ENCODE data around the gene APEH.

Gene APEH

GRCh38 chr3:49673715-49674496 is at the start of gene APEH:
Gene APEH, plus strand, starts transcription at chr3:49674351. Its CDS starts 51 bp downstream, at chr3:49674402.
- in situ Hi-C loops (cut with MboI; ENCODE audit: low sequenced_read_pairs): no loop called here

DNA sequence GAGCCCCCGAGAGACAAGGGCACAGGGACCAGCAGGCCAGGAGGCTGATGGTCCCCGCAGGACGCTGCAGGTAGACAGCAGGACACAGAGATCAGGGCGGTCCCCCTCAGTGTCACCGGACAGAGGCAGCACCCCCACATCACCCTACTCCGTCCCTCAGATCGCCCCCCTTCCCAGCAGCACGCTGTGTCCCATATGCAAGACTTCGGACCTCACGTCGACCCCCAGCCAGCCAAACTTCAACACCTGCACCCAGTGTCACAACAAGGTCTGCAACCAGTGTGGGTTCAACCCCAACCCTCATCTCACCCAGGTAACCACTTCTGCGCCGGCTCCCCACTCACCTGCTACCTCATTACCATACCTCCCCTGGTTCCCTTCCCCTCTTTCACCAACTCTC is 49.1 kb upstream of the APEH start:
- in situ Hi-C loops (cut with MboI; ENCODE audit: low sequenced_read_pairs): no loop called here

DNA sequence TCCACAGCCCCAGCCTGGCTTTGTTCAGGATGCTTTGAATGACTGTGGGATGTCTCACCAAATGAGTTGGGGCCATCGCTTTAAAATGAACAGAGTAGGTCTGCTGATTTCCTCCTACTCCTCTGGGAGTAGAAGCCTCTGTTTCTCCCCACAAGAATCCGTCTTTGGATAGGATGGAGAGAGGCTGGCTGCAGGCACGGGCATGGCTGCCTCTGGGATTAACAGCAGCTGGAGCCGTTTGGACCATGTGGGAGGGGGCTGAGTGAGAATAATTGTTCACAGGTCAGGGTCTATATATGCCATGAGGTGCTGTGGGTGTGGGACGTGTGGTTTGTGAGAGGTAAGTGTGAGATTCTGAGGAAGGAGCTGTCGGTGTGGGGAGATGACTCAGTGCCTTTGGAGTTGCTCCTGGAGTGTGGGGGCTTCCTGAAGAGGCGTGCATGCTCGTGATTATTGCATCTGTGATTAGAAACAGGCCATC is 48.0 kb upstream of the APEH start:
- in situ Hi-C loops (cut with MboI; ENCODE audit: low sequenced_read_pairs): no loop called here

DNA sequence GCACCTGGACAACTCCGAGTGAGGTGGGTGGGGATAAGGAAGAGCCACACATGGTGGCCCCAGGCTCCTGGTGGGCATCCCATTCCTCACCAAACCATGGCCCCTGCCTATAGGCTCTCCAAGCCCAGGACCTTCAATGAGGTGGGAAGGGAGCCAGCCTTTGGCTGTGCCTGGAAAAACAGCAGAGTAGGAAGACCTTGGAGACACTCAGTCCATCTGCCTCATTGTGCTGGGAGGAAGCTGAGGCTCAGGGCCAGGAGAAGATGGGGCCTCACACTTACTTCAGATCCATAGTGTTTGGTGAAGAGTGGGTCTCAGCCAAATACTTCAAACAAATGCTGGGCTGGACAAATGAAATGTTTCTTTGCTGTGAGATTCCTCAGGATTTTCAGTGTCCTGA is 47.4 kb upstream of the APEH start:
- in situ Hi-C loops (cut with MboI; ENCODE audit: low sequenced_read_pairs): no loop called here

GRCh38 chr3:49627634-49628033 is 46.5 kb upstream of the APEH start:
- in situ Hi-C loops (cut with MboI; ENCODE audit: low sequenced_read_pairs): no loop called here

DNA sequence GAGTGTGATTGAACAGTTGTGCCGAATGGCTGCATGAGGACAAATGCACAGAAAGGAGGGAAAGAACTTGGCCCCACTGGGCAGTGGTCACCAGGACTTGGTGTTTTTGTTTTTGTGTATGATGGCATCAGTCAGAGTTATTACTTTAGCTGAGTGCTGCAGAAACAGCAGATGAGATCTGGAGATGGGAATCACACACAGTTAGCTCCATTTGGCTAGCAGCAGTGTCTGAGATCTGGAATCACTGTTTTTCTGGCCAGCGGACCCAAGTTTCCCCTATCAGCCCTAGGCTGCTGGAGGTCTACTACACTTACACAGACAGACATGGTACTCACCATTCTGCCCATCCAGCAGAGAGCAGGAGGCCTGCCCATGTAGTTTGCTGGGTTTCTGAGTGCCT is 45.9 kb upstream of the APEH start:
- in situ Hi-C loops (cut with MboI; ENCODE audit: low sequenced_read_pairs): no loop called here

DNA sequence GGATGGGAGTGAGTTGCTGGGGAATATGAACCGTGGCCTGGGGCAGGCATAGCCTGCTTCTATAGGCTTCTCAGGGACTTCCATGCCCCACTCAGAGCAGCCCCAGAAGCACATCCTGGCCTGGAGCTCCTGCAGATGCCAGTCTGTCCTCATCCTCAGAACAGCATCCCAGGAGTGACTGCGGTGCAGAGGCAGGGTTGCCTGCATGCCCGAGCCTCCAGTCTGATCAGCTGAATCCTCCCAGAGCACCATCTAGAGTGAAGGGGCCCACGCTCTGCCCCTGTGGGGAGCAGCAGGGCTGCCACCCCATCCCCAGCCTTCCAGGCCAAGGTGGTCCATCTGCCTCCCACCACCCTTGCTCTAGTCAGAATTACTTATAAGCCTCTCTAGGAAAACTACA is 44.7 kb upstream of the APEH start:
- in situ Hi-C loops (cut with MboI; ENCODE audit: low sequenced_read_pairs): no loop called here

DNA sequence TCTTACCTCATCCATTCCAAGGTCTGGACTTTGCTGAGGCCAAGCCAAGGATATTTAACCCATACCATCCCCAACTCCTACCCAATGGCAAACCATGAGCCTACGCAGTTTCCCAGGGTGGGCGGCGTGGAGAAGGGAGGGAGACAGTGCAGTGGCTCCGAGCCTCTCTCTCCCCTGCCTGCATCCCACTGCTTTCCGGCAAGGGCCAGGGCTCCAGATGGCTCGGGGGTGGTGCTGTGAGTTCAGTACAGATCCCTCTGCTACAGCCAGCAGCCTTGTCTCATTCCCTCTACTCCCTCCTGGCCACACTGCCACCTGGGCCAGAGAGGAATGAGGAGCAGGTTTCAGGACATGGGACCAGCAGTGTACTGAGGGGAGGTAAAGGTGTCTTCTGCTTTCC is 44.3 kb upstream of the APEH start:
- in situ Hi-C loops (cut with MboI; ENCODE audit: low sequenced_read_pairs): no loop called here

GRCh38 chr3:49630784-49631183 is 43.4 kb upstream of the APEH start:
- in situ Hi-C loops (cut with MboI; ENCODE audit: low sequenced_read_pairs): no loop called here

DNA sequence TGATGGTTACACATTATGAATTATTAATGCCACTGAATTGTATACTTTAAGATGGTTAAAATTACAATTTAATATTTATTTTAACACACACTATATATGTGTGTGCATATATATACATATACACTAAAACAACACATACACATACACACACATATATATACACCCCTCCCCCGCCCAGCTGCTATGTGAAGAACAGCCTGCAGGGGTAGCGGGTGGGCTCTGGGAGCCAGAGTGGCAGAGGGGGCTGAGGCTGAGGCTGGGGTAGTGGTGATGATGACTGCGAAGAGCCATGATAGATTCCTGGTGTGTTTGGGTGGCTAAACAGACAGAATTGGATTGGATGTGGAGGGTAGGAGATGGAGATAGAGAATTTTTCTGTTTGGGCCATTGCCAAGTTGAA is 39.4 kb upstream of the APEH start:
- in situ Hi-C loops (cut with MboI; ENCODE audit: low sequenced_read_pairs): no loop called here

DNA sequence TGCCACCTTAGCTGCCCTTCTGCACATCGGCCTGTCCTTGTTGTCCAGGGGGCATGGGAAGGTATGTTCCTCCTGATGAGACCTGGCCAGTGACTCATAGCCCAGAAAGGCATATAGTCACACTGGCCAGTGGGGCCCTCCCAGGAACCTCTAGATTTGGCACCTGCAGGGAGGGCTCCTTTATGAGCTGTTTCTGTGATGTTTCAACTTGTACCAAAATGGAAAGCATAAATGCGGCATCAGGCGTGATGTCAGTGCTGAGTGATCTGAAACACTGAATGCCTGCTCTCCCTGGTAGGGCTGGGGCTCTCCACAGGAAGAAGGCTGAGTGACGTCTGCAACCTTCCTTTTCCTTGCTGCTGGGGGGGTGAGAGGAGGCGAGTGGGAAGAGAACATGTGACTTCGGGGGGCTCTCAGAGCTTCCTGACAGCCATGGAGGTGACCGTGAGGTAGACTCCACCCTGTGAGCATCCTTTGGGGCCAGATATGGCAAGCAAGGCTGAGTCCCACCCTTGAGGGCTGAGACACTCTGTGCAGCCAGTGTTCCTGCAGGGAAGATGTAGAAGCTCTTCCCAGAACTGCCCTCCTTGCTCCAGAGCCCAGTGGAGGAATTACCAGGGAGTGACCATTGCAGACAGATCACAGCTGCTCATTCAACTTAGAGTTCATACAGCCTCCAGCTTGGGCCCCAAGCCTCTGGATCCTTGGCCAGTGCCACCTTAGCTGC is 37.1 kb upstream of the APEH start:
- in situ Hi-C loops (cut with MboI; ENCODE audit: low sequenced_read_pairs): no loop called here

DNA sequence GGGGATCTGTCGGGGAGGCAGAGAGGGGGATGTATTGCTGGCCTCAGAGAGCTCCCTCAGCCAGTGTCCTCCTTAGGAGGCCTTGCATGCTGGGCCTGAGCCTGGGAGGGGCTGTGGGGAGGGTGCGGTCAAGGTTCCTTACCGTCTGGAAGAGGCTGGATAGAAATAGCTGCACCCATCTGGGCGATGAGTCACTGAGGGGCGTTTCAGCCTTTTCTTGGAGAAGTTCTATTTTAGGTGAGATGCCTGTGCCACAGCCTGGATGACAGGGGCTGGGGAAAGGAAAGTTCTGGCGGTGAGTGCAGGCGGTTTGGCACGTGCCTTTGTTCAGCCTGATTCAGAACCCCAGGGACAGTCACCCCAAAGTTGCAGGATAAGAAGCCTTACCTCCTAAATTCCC is 35.7 kb upstream of the APEH start:
- in situ Hi-C loops (cut with MboI; ENCODE audit: low sequenced_read_pairs): no loop called here

DNA sequence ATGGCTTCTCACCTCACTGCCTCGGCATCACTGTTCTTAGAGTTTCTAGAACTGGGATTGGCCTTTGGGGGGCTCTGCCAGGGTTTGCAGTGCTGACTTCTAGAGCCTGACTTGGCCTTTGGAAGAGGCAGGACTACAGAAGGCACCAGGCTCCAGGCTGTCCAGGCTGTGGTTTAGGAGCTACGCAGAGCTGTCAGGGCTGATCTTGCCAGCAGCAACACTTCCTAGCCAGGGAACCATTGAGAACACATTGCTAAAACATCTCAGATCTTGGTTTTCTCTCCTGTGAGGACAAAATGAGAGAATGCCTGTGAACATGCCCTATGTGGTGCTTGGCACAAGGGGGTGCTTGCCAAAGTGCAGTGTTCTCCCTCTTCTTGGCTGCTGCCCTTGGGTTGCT is 34.6 kb upstream of the APEH start:
- in situ Hi-C loops (cut with MboI; ENCODE audit: low sequenced_read_pairs): no loop called here

DNA sequence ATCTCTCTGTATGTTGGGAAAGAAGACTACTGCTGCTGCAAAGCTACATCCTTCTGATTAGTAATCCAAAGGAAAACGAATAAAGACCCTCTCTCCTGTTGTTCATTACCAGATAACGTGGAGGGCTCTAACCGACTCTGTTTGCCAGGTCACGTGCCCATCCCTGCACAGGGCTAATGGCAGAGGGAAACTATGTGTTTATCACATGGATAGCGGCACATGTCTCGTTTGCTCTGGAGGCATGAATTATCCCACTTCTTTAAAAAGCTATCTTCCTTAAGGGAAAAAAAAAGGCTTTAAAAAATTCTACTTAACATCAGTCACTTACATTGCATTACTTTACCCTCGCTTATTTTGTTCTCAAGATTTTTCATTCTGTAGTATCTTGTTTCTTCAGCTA is 32.9 kb upstream of the APEH start:
- in situ Hi-C loops (cut with MboI; ENCODE audit: low sequenced_read_pairs): no loop called here

DNA sequence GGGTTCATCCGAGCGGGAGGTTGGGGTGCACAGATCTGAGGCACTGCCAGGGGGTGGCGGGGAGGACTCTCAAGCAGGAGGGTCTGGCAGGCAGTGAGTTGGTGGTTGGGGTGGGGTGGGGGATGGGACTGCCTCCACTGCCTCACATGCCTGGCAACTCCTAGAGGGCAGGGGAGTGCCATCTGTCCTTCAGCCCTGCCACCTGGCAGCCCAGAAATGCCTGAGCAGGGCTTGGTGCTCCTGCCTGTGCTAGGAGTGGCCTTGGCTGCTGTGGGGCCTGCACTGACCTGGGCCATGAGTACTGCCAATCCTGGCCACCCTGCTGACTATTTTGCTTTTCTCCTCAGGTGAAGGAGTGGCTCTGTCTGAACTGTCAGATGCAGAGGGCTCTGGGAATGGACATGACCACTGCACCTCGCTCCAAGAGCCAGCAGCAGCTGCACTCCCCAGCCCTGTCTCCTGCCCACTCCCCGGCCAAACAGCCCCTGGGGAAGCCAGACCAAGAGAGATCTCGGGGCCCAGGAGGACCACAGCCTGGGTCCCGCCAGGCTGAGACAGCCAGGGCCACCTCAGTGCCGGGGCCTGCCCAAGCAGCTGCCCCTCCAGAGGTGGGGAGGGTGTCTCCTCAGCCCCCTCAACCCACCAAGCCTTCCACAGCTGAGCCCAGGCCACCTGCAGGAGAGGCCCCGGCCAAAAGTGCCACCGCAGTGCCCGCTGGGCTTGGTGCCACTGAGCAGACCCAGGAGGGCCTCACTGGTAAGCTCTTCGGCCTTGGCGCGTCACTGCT is 32.0 kb upstream of the APEH start:
- in situ Hi-C loops (cut with MboI; ENCODE audit: low sequenced_read_pairs): no loop called here

GRCh38 chr3:49642708-49643145 is 31.4 kb upstream of the APEH start:
- in situ Hi-C loops (cut with MboI; ENCODE audit: low sequenced_read_pairs): no loop called here

- in situ Hi-C loops (cut with MboI; ENCODE audit: low sequenced_read_pairs): no loop called here
Observed at GRCh38 chr3:49644684-49645083, 29.5 kb upstream of the APEH start.

GRCh38 chr3:49646236-49646635 is 27.9 kb upstream of the APEH start:
- in situ Hi-C loops (cut with MboI; ENCODE audit: low sequenced_read_pairs): no loop called here

DNA sequence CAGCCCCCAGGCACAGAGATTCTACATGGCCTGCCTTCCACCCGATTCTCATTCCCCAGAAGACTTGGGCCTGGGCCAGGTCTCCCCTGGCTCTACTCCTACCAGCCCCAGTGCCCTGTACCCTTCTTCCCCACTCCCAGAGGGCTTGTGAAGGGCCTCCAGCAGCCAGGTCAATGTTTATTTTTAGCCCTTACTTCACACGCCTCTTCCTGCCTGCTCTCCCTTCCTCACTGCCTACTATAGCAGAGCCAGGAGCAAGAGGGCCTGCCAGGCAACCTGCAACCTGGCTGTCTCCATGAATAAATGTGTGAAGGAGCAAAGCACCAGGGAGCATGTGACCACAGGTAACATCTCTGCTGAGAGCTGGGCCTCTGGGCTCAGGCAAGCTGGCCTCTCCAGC is 26.4 kb upstream of the APEH start:
- in situ Hi-C loops (cut with MboI; ENCODE audit: low sequenced_read_pairs): no loop called here

GRCh38 chr3:49648354-49649019 is 25.7 kb upstream of the APEH start:
- in situ Hi-C loops (cut with MboI; ENCODE audit: low sequenced_read_pairs): no loop called here

- in situ Hi-C loops (cut with MboI; ENCODE audit: low sequenced_read_pairs): no loop called here
Observed at GRCh38 chr3:49649576-49649975, 24.6 kb upstream of the APEH start.

Measured in hTERT RPE-1 (cell line).